Measurements from ENCODE around the gene PEA15. TPM values are rescaled to one million over a fixed set of nuclear protein-coding genes. Genes with fewer than 3 reads are reported as not detected.

Gene PEA15
- total and polyA plus RNA-seq, 2 of the 8 experiments (the other 6 are each of a cell fraction or from before 2014, with no cell fraction given): 71.3 to 75.1 TPM

GRCh38 chr1:160189649-160190625 lies 15.2 kb upstream of the PEA15 start, which contains the start of gene CASQ1 (continued):
- TF ChIP-seq JUND (IDR thresholded peaks at IDR 0.05; ENCODE audit: low read length): no peak
- no peak for TF ChIP-seq SAP30 (IDR thresholded peaks at IDR 0.05; ENCODE audit: insufficient read depth, insufficient replicate concordance, low read length)
- TF ChIP-seq GTF2F1 (IDR thresholded peaks at IDR 0.05; ENCODE audit: borderline replicate concordance, low read depth, low read length): no peak
- TF ChIP-seq BACH1 (IDR thresholded peaks at IDR 0.05; ENCODE audit: low read length): no peak
- no peak for TF ChIP-seq POU5F1 (IDR thresholded peaks at IDR 0.05; ENCODE audit: low read depth, low read length)
- TF ChIP-seq SRF (IDR thresholded peaks at IDR 0.05; ENCODE audit: low read depth, low read length): no peak
- TF ChIP-seq YY1 (IDR thresholded peaks at IDR 0.05; ENCODE audit: low read depth, low read length): no peak
- no peak for TF ChIP-seq POLR2AphosphoS5 (IDR thresholded peaks at IDR 0.05; ENCODE audit: low read depth, low read length)
- no peak for TF ChIP-seq JUN (IDR thresholded peaks at IDR 0.05; ENCODE audit: low read depth, low read length)
